Measurements from ENCODE around the gene DCAF17.
"Not testable (repeated sequence)": the region's sequence is repeated elsewhere in the genome, so short reads cannot be mapped to it uniquely, and the experiment has no call there.

Gene DCAF17

DNA sequence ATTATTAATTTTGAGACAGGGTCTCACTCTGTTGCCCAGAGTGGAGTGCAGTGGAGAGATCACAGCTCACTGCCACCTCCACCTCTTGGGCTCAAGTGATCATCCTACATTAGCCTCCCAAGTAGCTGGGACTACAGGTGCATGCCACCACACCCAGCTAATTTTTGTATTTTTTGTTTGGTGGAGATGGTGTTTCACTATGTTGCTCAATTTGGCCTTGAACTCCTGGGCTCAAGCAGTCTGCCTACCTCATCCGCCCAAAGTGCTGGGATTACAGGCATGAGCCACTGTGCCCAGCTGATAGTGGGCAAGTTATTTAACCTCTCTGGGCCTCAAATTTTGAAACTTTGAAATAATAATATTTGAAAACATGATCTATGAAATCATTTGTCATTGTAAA lies 26.5 kb downstream of the DCAF17 start:
- no peak for DNase-seq

DNA sequence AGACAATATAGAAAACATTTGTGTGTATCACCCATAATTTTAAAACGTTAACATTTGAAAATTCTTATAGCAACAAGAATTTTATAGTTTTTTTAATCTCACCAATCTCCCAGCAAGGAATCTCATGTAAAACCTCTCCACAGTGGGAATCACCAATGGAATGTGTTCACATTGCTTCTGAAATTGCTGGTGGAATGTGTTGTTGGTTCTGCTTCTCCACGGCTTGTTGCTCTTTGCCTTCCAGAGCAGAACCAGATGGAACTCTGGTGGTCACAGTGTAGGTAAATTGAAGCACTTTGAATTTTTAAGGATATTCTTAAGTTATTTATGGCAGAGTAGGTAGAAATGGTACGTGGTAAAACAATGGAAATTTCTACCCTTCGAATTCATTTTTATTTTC lies 35.1 kb downstream of the DCAF17 start:
- DNase-seq, result no peak

DNA sequence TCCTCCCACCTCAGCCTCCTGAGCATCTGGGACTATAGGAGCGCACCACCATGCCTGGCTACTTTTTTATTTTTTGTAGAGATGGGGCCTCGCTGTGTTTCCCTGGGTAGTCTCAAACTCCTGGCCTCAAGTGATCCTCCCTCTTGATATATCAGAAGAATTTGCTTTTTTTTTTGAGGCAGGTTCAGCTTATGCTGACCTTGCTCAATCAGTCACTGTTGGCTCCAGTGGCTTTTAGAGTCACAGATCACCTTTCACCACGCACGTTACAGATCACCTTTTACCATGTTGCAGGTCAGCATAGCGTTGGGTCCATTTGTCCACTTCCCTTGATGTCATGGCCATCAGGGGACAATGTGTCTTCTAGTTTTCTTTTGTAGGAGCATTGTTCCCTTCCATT lies 36.1 kb downstream of the DCAF17 start:
- no peak for DNase-seq

DNA sequence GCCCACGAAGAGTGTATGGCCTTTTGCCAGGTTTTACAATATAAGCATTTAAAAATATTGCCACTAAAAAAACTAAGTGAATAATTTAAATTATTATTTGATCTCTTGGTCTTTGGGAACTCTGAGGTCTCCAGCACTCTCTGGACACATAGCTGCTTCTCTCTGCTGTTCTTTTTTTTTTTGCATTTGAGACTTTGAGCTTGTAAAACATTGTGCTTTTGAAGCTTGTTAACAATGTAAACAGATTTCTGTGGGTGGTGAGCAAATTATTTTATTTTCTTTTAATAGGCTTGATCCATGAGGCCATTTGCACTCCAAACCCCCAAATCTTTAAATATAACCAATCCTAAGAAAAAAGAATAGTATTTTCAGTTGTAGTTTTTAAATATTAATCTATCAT lies 42.0 kb downstream of the DCAF17 start:
- DNase-seq, result no peak

DNA sequence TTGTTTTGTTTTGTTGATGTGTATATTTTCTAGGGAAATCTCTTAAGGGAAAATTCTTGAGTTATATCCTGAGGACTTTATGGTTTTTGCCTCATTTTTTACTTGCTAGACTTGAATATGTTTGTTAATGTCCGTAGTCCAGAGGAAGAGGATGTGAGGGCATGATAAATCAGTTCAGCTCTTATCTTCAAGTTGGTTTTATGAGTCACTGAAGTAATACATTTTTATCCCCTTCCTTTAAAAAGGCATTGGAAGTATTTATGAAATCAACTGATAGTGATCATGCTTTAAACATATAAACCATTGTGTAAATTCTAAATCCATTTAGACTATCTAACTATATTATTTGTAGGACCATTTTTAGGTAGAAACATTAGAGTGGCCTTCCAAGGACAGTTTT lies 44.3 kb downstream of the DCAF17 start:
- no peak for DNase-seq

DNA sequence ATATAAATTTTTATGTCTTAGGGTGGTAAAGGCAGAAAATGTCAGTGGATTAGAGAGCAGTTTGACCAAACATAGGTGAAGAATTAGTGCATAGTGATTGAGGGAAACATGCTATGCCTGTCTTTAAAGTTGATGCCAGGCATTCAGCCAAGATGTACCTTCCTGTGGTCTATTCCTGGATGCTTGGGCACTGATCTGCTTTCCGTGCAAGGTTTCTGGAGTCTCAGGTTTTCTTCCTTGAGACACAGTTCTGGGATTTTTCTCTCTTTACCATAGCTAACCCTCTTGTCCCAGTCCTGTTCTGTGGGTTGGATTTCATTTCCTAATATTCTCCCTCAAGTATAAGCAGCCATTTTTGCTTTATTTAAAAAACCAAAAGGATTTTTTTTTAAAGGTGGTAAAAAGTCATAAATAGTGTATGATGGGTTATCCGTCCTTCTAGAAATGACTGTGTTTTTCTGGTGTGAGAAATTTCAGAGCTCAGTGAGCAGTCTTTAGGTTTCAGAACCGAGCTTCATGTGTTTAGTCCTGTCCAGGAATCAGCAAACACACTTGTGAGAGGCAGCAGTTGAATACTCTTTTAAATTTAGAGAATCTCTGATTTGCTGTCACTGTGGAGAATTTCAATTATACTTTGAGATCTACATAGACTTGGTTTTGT lies 45.3 kb downstream of the DCAF17 start:
- no peak for DNase-seq

DNA sequence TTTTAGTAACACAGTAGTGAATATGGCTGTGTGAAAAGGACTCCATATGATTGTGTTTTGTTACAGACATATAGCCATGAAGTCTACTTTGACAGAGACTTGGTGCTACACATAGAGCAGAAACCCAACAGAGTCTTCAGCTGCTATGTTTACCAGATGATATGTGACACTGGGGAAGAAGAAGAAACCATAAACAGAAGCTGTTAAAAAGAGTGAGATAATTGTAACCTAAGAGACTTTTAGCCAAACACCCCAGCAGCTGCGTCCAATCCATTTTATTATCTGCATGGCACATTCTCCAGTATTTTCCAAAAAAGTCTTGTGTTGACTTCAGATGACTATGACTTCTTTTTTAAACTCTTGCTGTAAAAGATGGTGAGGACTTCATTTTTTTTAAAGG lies 46.9 kb downstream of the DCAF17 start:
- no peak for DNase-seq

DNA sequence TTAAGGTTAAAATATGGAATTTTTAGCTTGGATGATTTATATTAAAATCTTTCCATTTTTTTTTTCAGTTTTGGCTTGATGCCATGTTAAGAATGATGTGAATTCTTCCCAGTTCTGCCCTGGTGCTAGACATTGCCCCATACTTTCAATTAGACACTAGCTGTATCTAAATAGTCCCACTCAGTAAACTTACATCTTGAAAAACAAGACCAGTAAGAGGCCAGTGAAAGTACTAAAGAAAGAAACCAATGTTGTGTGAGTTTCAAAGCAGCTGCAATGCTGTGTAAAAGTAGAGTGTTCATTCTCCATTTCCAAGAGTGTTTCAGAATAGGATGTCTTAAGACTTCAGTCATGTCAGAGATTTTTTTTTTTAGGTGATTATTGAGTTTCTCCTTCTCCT lies 48.3 kb downstream of the DCAF17 start:
- DNase-seq, result no peak

DNA sequence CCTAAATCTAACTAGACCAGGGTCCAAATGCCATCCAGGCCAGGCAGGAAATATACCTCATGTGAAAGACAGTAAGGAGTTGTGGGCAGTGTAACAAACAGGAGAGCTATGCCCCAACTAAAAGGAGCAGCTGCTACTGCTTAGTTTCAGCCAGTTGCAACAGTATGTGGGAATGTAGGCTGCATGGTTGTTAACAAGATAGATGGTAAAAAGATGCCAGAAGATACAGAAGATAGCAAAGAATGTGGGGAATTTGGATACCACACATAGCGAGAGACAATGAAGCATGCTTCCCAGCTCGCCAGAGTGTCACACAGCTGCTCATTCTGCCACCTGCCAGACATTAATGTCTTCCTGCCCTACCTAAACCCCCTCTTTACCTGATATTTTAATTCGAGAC lies 48.9 kb downstream of the DCAF17 start:
- no peak for DNase-seq

DNA sequence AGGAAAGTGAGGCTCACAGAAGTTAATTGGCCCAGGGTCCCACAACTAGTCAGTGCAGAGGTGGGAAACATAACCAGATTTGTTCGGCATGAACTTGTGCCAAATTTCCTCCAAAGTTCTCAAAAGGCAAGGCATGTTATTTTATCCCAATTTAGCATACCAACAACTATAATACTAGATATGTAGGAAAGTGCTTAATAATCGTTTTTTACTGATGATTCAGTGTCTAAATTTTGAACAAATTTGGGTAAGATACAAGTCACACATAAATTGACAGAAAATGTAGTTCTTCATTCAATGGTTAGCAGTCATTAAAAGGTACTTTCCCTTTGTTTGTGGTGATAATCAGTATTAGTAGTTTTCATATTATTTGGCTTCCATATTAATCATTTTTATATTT lies 49.8 kb downstream of the DCAF17 start:
- no peak for DNase-seq

DNA sequence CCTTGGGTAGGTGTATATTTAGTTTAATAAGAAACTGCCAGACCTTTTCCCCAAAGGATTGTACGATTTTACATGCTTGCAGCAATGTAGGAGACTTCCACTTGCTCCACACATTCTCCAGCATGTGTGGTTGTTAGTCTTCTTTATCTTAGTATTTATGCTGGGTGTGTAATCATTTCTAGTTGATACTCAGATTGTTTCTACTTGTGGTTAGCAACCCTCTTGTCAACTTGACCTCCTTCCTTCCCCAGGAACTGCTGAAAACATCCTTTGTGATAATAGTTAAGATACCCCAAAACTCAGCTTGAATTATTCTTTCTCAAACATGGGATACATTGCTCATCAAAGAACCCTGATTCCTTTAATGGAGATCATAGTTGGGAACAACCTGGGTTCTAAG lies 51.1 kb downstream of the DCAF17 start:
- no peak for DNase-seq

DNA sequence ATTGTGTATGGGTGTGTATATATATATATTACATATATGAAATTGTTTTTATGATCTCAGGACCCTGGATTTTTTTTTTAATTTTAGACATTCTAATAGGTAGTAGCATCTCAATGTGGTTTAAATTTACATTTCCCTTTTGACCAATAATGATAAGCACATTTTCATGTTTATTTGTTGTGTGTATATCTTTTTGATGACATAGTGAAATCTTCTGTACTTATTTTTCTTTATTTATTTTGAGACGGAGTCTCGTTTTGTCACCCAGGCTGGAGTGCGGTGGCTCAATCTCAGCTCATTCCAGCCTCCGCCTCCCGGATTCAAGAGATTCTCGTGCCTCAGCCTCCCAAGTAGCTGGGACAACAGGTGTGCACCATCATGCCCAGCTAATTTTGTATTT lies 53.2 kb downstream of the DCAF17 start:
- DNase-seq, result no peak

DNA sequence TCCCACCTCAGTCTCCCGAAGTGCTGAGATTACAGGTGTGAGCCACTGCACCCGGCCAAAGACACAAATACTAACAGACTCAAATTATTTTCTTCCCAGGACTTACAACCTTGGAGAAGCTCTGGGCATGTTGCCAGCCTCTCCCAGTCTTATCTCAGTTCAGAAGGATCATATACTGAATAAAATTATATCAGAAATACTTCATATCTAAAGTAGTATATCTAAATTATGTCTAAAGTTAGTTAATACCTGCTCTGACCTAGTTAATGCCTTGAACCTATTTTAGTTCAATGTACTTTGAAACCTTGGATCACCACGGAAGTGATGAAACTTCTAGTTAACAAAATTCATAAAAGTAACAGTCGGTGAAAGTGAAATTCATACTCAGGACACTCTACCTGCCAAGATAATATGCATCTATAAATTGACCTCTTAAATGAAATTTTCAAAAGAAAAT lies 53.8 kb downstream of the DCAF17 start:
- DNase-seq, result no peak

DNA sequence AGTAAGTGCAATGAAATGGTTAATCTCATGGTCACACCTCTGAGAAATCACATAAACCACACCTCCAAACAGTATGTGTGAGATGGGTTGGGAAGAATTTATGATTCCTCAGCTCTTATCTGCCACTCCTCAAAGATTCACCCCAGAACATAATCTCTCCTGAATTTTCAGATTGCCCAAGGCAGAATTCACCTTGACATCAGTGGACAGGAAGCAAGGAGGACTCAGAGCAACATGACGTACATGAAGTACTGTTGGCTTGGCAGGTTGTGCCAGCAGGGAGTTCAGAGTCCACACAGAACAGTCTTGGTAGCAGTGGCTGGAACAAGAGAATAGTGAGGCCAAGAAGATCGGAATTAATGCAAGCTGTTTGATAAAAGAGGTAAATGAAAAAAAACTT lies 56.6 kb downstream of the DCAF17 start:
- DNase-seq, result no peak

DNA sequence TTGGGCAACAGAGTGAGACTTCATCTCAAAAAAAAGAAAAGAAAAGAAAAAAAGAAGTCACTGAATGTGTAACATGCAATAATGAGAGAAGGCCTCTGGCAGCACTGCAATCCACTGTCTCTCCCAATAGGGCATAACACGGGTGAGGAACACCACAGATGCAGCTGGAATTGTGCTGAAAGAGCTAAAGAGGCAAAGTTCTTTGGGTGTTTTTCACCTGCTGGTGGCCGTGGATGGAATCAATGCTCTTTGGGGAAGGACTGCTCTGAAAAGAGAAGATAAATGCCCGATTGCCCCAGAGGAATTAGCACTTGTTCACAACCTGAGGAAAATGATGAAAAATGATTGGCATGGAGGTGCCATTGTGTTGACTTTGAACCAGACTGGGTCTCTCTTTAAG lies 57.3 kb downstream of the DCAF17 start:
- DNase-seq, result no peak

DNA sequence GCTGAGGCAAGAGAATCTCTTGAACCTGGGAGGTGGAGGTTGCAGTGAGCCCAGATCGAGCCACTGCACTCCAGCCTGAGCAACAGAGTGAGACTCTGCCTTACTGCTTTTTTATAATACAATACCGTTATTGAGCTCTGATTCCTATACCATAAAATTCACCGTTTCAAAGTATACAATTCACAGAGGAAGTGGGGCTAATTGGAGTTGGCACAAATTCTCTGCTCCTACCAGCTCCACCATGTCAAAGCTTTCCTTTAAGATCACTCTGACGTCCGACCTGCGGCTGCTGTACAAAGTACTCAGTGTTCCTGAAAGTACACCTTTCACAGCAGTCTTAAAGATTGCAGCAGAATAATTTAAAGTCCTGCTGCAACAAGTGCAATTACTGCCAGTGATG lies 58.6 kb downstream of the DCAF17 start:
- DNase-seq, result no peak

DNA sequence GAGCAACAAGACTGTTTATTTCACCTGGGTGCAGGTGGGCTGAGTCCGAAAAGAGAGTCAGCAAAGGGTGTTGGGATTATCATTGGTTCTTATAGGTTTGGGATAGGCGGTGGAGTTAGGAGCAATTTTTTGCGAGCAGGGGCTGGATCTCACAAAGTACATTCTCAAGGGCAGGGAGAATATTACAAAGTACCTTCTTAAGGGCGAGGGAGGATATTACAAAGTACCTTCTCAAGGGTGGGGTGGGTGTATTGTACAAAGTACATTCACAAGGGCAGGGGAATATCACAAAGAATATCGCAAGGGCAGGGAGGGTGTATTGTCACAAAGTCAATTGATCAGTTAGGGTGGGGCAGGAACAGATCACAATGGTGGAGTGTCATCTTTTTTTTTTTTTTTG lies 63.6 kb downstream of the DCAF17 start:
- not testable (repeated sequence) for DNase-seq

DNA sequence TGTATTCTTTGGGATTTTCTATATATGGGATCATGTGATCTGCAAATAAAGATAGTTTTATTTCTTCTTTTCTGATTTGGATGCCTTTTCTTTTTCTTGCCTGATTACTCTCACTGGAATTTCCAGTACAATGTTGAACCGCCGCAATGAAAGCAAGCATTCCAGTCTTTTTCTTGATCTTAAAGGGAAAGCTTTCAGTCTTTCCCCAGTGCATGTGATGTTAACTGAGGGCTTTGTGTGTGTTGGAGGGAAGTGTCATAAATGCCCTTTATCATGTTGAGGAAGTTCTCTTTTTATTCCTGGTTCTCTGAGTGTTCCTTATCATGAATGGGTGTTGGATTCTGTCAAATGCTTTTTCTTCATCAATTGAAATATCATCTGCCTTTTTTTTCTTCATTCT lies 71.3 kb downstream of the DCAF17 start:
- no peak for DNase-seq

DNA sequence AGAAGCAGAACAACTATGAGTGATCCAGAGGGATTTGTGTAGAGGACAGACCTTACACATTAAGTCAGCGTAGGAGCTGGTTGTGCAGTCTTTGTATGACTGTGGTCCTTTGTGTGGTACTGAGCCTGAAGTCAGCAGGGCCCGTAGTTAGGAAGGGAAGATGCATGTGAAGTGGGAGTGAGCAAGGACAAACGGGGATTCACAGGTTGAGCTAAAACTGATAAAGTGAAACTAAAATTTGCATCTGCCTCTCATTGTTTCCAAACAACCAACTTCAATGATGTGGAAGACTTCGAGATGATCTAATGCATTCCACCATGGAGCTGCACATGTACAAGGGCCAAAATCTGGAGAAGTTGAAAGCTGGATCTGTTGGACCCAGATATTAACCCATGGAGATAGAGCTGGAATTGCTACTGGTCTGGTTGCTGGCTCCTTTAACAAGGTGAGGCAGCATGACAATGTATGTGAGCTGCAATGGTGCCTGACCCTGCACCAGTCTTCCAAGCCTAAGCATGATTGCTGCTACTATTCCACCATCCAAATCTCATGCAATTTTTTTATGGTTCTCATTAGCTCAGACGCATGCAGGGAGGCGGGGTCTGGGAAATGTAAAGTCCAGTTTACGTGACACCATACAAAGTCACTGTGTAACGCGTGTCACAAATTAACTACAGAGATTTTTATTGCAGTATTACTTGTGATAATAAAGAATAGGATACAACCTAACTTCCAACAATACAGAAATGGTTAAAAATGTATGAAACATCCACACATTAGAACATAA lies 76.1 kb downstream of the DCAF17 start:
- DNase-seq, result no peak

DNA sequence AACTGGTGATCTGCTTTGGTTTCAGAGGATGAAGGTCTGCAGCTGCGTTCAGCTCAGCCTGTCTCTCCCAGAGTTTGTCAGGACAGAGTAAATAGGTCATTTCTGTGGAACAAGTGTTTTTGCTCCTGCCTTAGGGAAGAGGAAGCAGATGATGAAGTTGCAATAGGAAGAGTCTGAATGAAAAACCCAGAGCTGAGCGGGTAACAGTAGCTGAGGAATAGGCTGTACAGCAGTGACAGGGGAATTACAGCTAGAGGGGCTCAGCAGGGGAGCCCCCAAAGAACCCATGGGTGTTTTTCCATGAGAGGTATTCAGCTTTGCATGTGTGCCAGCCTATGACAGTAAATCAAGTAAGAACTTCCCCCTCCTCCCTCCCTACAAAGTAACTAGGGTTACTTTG lies 78.0 kb downstream of the DCAF17 start:
- DNase-seq, result no peak

DNA sequence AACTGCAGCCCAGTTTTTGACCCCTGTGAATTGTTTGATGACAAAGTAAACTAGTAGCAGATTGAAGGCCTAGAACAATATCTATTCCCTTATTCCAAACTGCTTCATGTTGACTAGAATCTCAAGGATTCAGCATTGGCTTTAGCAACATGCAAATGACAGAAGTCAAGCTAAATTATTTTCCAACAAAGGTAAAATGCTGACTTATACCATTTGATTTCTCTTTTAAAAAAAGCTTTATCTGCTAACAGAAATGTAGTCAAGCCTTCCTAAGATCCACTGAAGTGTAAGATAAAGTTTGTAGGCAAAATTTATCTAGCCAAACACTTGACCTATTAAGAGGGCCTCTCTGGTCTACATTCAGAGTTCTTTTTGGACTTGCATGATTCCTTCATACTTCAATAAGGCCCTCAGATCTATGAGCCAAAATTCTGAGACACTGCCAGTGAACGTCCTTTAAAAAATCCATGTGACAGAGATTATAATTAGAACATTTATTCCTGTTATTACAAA lies 78.7 kb downstream of the DCAF17 start:
- no peak for DNase-seq

DNA sequence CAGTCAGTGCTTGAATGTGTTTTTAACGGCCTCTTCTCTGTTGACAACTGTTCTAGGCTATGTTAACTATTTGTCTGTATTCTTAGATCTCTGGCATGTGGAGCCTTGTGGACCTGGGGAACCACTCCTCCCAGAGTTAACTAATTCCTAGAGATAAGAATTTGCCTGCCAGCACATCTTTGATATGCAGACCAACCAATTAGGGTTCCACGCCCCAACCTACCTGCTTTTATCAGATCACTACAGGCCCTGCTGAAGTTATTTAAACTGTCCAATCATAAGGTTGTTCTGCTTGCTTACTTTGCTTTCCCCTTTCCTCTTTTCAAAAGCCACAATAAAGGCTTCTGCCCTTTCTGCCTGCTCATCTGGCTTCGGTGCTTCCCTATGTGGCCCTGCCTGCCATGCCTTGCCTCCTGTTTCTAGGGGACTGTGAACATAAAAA lies 79.7 kb downstream of the DCAF17 start:
- no peak for DNase-seq

DNA sequence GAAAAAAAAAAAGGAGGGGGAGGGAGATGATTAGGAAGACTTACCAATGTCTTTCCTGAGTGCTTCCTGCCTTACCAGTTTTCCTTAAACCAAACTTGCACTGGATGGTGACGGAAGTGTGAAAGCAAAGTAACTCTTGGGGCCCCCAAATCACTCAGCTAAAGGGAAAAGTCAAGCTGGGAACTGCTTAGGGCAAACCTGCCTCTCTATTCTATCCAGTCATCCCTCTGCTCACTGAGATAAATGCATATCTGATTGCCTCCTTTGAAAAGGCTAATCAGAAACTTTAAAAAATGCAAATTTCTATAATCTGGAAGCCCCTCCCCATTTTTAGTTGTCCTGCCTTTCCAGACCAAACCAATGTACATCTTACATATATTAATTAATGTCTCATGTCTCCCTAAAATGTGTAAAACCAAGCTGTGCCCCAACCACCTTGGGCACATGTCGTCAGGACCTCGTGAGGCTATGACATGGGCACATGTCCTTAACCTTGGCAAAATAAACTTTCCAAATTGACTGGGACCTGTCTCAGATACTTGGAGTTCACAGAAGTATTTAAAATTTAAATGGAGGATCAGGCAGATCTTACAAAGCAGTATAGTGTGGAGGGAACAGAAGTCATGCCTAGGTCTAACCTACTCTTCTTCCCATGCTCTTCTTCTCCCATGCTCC lies 81.0 kb downstream of the DCAF17 start:
- no peak for DNase-seq

Data from DMS79 treated with DMSO at 0.1 percent for 48 hours (cell line).